ENCODE results near the gene UVRAG.

Gene UVRAG

DNA sequence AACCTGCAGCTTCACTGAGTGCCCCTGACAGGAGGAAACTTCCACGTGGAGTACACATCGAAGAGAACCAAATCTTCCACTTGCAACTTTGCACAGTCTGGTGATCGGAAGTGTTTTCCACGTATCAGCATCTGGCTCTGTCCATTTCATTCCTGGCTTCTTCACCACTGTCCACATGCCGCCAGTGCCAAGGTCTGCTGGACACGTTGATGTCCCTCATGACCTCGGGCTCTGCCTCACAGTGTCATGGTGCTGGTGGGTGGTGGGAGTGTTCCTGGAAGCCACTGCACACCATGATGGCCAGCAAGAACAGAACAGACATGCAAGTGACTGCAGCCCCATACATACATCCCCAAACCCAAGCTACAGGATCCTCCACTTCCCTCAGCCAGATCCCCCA is 342.9 kb downstream of the UVRAG start:
- DNase-seq, result no peak

DNA sequence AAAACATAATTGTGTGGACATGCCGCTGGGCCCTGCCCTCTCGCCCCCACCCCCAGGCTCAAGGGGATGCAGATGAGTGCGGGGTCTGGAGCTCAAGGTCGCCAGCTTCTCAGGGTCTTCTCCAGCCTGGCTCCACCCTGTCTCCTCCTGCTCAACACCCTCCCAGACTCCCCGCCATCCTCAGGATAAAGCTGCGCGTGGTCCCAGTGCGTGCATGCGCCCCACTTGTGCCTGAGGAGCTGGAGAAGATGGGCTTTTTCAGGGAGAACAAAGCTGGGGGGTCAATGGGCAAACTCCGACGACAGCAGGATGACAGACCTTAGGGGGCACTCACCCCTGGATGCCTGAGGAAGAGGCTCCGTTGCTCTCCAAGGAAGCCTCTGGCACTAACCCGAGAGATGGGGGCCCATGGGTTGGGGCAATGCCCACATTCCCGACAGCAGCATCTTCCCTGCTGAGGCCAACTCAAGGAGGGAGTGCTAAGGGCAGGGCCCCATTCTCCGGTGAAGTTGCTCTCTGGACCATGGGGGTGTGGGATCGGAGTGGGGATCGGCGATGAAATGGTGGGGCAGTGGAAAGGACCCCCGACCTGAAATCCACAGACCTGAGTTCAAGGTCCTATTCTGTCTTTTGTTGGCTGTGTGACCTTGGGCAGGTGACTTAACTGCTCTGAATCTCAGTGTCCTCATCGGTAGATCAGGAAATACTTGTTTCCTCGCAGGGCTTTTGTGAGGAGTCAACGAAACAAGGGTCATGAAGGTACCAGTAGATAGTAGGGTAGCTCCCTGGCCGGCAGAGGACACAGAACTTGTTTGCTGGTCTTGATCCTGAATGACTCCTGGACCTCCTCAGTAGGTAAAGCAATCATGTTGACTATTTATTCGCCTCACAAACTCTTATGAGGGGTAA is 343.6 kb downstream of the UVRAG start:
- DNase-seq, result no peak

DNA sequence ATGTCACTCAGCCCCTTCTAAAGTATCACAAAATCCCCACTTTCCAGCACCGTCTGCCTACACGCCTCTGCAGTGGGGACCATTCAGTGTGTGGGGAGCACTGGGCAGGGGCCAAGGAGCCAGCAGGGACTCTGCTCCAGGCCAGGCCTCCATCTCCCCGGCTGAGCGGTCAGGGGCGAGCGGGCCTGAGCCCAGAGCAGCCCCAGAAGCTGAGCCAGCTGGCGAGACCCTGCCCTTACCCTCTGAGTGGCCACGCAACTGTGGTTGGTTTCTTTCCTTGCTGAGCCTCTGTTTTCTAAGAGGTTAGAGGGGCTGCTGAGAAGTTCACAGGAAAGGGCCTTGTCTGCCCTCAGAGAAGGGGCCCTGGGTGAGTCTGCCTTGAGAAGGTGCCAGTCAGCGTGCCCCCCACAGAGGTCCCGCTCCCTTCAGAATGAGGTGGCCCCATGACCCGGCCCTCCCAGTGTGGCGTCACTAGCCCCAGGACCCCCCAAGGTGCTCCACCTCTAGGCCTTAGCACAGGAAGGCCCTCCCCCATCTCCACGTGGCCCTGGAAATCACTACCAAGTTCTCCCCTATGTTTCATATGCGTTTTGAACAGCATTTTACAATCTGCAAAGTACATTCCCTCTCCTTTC is 344.4 kb downstream of the UVRAG start:
- no peak for DNase-seq

DNA sequence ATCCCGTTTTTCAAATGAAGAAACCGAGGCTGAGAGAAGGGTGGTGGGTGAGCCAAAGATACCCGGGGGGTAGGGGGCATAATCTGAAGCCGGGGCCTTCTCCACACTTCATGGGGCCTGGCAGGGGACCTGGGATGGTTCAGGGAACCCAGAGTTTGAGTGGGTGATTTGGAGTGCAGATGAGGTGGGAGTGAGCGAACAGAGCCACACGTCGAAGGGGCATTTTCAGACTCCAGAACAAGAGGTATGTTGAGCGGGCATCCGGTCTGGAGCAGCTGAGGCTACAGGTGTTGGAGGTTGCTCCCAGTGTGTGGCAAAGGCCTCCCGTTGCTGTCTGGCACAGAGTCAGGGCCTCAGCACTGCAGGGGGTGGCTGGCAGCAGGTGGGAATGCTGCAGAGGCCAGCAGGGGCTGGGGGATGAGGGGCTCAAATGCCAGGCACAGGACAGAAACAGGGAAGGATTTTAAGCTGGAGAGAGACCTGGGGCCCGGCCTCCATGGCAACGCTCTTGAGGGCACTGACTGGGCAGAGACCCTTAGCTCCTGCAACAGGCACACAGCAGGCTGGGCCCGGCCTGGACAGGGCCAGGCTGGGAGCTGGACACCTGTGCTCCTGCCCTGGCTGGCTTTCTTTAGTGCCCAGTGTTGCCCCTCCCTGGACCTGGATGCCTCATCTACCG is 345.1 kb downstream of the UVRAG start:
- DNase-seq, result no peak

- no peak for DNase-seq
Measured at GRCh38 chr11:76160856-76161255, 345.8 kb downstream of the UVRAG start.

GRCh38 chr11:76161261-76161961 is 346.4 kb downstream of the UVRAG start:
- no peak for DNase-seq

DNA sequence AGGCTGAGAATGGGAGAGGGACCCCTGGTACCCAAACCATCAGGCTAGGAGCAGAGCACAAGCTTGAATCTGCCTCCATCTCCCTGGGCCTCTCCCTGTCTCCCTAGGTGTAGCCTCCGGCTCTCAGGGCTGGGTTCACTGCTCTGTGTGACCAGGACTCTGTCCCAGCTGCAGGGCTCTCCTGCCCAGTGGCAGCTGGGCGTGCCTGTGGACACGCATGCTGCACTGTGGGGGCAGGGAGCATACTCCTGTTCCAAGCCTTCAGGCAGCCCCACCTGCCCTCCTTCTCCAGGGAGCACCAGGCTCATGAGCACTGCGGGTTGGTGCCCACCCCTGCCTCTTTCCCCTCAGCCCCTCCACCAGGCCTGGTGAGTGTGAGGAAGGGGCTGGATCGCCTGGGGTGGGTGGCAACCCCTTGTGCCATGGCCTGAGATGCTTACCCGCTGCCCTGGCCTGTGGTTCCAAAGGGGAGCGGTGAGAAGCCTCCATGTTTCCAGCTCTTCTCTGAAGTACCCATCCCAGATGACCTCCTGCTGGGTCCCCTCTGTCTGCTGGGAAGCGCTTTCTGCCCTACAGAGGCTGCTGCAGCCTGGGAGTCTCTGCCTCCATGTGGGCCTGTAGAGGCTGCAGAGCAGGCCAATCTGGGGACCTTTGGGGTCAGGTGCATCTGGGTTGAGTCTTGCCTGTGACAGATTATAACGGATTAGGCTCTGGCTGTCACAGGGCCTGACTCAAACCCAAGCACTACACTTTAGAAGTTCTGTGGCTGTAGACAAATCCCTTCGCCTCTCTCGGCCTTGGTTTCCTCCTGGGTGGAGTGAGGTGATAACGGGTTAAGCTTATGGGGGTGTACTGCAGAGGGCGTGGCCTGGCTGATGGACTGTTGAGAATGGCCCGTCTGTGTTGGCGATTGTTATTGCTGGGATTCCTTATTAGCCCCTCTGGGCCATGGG is 347.6 kb downstream of the UVRAG start:
- no peak for DNase-seq

- no peak for DNase-seq
Measured at GRCh38 chr11:76163289-76163880, 348.4 kb downstream of the UVRAG start.

GRCh38 chr11:76164081-76164480 is 349.1 kb downstream of the UVRAG start:
- DNase-seq, result no peak

DNA sequence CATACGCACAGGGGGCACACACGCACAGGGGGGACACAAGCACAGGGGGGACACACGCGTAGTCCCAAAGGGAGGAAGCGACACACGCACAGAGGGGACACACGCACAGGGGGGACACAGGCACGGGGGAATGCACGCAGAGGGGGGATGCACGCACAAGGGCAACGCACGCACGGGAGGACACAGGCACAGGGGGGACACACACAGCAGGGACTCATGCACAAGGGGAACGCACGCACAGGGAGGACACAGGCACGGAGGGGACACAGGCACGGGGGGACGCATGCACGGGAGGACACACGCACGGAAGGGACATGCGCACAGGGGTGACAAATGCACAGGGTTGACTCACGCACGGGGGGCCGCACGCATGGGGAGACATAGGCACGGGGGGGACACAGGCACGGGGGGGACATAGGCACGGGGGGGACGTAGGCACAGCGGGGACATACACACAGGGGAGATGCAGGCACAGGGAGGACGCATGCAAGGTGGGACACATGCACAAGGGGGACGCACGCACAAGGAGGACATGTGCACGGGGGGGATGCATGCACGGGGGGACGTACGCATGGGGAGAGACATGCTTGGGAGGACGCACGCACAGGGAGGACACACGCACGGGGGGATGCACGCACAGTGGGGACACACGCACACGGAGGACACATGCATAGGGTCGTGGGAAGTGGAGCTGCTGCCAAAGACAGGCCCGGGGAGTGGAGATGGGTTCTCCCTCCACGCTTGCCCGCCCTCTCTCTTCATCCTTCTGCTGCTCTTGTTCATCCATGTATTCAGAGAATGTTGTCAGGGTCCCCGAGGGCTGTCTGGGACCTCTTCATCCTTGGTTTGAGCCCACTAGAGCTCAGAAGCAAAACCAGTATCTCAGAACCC is 350.1 kb downstream of the UVRAG start:
- no peak for DNase-seq

DNA sequence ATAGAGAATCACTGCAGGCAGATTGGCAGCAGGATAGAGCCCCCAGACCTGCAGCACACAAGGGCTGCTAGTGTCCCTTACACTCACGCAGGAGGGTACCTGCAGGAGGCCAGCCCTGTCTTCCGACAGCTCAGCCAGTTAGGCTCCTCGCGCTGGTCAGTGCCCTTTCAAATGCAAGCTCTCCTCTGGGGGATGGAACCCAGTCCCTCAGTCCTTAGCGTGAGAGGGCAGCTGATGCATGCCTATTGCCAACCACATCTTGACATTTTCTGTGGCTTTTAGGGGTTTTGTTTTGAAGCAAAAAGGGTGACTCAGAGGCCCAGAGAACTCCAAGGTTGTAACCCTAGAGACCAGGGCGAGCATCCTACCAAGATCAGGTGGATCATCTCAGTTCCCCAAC is 351.3 kb downstream of the UVRAG start:
- DNase-seq, result peak; percentile 11

DNA sequence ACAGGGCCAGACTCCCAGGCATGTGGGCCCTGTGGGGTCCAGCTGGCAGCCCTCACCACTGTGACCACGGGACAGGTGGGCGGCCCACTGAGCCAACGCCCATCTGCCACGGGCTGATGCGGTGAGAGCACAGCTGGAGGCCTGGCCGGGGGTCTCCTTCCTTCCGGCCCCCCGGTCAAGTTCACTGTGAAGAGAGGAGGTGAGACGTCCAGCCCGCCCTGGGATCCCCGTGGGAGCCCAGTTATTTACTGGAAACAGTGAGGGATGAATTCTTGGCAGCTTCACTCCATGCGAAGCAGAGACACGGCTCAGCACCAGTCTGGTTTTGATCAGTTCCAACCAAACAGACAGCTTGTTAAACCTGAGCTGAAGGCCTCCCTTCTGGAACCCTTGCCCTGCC is 352.6 kb downstream of the UVRAG start:
- no peak for DNase-seq

DNA sequence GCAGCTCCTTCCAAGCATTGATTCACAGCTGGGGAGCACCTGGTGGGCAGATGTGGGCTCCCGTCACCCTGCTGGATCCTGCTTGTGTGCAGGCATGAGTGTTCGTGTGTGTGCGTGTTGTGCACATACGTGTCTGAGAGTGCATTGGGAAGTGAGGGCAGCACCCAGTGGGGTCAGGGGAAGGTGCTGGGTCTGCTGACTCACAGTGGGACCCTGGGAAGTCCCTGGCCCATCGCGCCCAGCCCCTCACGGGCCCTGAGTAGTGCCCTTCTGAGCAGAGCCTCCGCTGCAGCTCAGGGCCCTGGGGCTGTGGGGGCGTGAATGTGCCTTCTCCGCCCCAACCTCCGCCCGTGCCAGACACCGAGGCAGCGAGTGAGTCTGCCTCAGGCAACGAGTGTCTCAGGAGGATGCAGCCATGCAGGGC is 354.5 kb downstream of the UVRAG start:
- no peak for DNase-seq

DNA sequence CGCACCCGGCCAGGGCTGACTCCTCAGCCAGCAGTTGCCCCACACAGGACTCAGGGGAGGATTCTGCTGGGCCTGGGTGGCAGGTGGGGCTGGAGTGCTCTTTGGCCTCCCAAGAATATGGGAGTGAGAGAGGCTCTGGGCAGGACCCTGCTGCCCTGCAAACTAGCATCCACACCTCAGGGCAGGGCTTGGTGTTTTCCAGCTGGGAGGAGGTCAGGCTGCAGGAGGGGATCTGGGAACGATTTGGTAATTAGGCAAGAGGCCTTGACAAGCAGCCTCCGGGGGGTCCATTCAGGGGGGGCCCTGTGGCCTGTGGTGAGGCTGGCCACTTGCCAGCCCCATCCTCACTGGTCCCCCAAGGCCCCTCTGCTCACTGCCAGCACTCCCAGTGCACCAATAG is 355.5 kb downstream of the UVRAG start:
- no peak for DNase-seq

GRCh38 chr11:76172583-76172982 is 357.6 kb downstream of the UVRAG start:
- DNase-seq, result no peak

GRCh38 chr11:76173663-76174062 is 358.7 kb downstream of the UVRAG start:
- no peak for DNase-seq

- DNase-seq, result no peak
Measured at GRCh38 chr11:76174330-76174729, 359.3 kb downstream of the UVRAG start.

DNA sequence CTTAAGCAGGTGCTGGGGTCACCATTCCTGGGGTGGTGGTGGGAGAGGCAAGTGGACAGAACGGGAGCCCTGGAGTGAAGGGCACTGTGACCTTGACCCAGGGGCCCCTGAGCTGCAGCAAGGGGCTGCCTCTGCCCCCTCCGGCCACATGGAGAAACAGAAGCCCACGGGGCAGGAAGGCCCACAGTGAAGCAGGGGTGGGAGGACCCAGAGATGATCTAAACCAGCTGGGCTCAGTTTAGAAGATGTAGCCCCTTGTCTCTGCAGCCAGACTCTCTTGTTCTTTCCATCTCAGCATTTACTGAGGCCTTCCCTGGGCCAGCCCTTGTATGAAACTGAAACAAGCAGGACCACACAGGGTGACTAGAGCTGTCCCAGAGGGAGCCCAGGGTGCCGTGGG is 360.8 kb downstream of the UVRAG start:
- DNase-seq, result no peak

- DNase-seq, result no peak
Measured at GRCh38 chr11:76176463-76176862, 361.5 kb downstream of the UVRAG start.

DNA sequence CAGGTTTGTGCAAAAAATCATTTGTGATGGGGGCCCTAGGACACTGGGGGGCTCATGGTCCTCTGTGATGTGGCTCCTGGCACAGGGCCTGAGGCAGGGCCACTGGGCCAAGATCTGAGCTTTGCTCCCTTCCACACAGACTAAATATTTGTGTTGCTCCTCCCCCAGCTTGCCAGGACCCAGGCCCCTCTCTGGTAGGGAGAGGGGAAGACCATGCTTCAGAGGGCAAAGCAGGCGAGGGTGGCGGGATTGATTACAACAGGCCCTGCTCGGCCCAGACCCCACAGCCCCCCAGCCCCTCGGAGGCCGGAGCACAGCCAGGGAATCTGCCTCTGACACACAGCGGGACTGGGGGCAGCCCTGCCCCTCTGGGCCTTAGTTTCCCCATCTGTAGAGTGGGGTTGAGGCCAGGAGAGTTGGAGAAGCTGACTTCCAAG is 362.3 kb downstream of the UVRAG start:
- DNase-seq, result no peak

Measured in HCEC 1CT (cell line).